B cell (primary cell): ENCODE results near the gene TMEM9. TPM values are rescaled to one million over a fixed set of nuclear protein-coding genes. Genes with fewer than 3 reads are reported as not detected.

Source experiments
- ATAC-seq: fragments of 200-7000 bp; cut with Tn5 transposase; one replicate; pipeline ENCODE4 v1.10.0; 2021; ENCODE audit warnings: low read depth, mild to moderate bottlenecking, moderate number of reproducible peaks, moderate library complexity
- CTCF ChIA-PET: fragments of 350-600 bp; sonication (Branson Sonifier 250); formaldehyde crosslinking; loops from one replicate; lab custom pipeline; 2021; ENCODE audit warnings: antibody characterized with exemption, inconsistent platforms; lab: Charles Lee
- POLR2A ChIA-PET: fragments of 350-600 bp; sonication (Branson Sonifier 250); formaldehyde crosslinking; loops from one replicate; lab custom pipeline; 2021; ENCODE audit warnings: antibody characterized with exemption; lab: Charles Lee
- DNase-seq: peaks from one replicate; pipeline ENCODE4 v3.0.0; 2013
- H2AFZ ChIP-seq: 2 replicates; pipeline ENCODE4 v1.6.1; 2012; ENCODE audit warnings: mild to moderate bottlenecking, low read depth, low read length; ENCODE audit not compliant: insufficient read depth, poor library complexity, severe bottlenecking
- H3K27ac ChIP-seq, 2 donors: 1 replicate in 1 of 2; 2 replicates in 1 of 2; pipeline ENCODE4 v1.5.1; 2012 to 2013; ENCODE audit warnings: low read length in 2 of 2, mild to moderate bottlenecking in 2 of 2, moderate library complexity in 1 of 2
- H3K27me3 ChIP-seq, 4 experiments: fragments of 200-600 bp in 1 of 4; sonication (generic) in 1 of 4; replicated peaks in 1 of 4; 1 replicate in 2 of 4; 2 replicates in 2 of 4; pipeline versions ENCODE4 v1.6.1 to v1.7.0; 2013 to 2016; ENCODE audit warnings: low read length in 3 of 4, mild to moderate bottlenecking in 2 of 4, mixed read lengths in 1 of 4, moderate library complexity in 1 of 4; ENCODE audit not compliant: insufficient read depth in 4 of 4, control insufficient read depth in 3 of 4; ENCODE audit errors: control extremely low read depth in 1 of 4
- H3K36me3 ChIP-seq, 2 experiments: replicated peaks in 1 of 2; 1 replicate in 1 of 2; 2 replicates in 1 of 2; pipeline versions ENCODE4 v1.6.1 to v1.7.1; 2013; ENCODE audit warnings: low read length in 1 of 2; ENCODE audit not compliant: insufficient read depth in 2 of 2, control insufficient read depth in 1 of 2; ENCODE audit errors: control extremely low read depth in 1 of 2, extremely low read depth in 1 of 2
- H3K4me1 ChIP-seq, 2 donors: fragments of 200-600 bp in 1 of 2; sonication (generic) in 1 of 2; 1 replicate in 1 of 2; 2 replicates in 1 of 2; pipeline versions ENCODE4 v1.5.1 to v1.6.1; 2013 to 2017; ENCODE audit warnings: low read length in 2 of 2; ENCODE audit not compliant: control insufficient read depth in 2 of 2, insufficient read depth in 2 of 2
- H3K4me2 ChIP-seq: replicated peaks from 2 replicates; pipeline ENCODE3; 2012; ENCODE audit warnings: mild to moderate bottlenecking, low read depth, low read length; ENCODE audit not compliant: poor library complexity, severe bottlenecking
- H3K4me3 ChIP-seq, 5 experiments: fragments of 200-600 bp in 1 of 5; sonication (generic) in 1 of 5; 1 replicate in 3 of 5; 2 replicates in 2 of 5; pipeline versions ENCODE4 v1.5.1 to v1.7.0; 2011 to 2016; ENCODE audit warnings: low read length in 4 of 5, mild to moderate bottlenecking in 4 of 5, low read depth in 2 of 5, control low read depth in 1 of 5, moderate library complexity in 1 of 5; ENCODE audit not compliant: insufficient read depth in 1 of 5; ENCODE audit errors: control extremely low read depth in 1 of 5, extremely low read depth in 1 of 5
- H3K79me2 ChIP-seq: fragments of 200-600 bp; sonication (generic); one replicate; pipeline ENCODE4 v1.6.0; 2016; ENCODE audit warnings: low read length; ENCODE audit not compliant: control insufficient read depth, insufficient read depth
- H3K9ac ChIP-seq: fragments of 200-600 bp; sonication (generic); 2 replicates; pipeline ENCODE4 v1.6.1; 2017; ENCODE audit warnings: mild to moderate bottlenecking, low read length, moderate library complexity
- H3K9me3 ChIP-seq, 3 donors: one replicate each; pipeline versions ENCODE4 v1.6.1 to v1.7.1; 2013; ENCODE audit warnings: low read length in 2 of 3; ENCODE audit not compliant: control insufficient read depth in 2 of 3, insufficient read depth in 1 of 3; ENCODE audit errors: control extremely low read depth in 1 of 3
- H4K20me1 ChIP-seq: 2 replicates; pipeline ENCODE4 v1.6.0; 2012; ENCODE audit warnings: mild to moderate bottlenecking, low read length; ENCODE audit not compliant: insufficient read depth, control insufficient read depth, poor library complexity, severe bottlenecking
- H3K27ac Mint-ChIP-seq: one replicate; pipeline ENCODE4 v1.8.0; 2021; ENCODE audit warnings: mixed read lengths
- H3K27me3 Mint-ChIP-seq: one replicate; pipeline ENCODE4 v1.8.0; 2021; ENCODE audit warnings: mixed read lengths
- H3K4me1 Mint-ChIP-seq: one replicate; pipeline ENCODE4 v1.8.0; 2021; ENCODE audit warnings: mixed read lengths
- H3K4me3 Mint-ChIP-seq: one replicate; pipeline ENCODE4 v1.8.0; 2021; ENCODE audit warnings: mixed read lengths
- H3K9me3 Mint-ChIP-seq: one replicate; pipeline ENCODE4 v1.8.0; 2022; ENCODE audit warnings: mixed read lengths; ENCODE audit not compliant: insufficient read depth
- EZH2 ChIP-seq: IDR thresholded peaks from 2 replicates; pipeline ENCODE4 v1.6.1; 2012; ENCODE audit warnings: borderline replicate concordance, low read depth, mild to moderate bottlenecking, moderate library complexity, low read length; ENCODE audit not compliant: insufficient read depth, poor library complexity, severe bottlenecking
- WGBS: methylation state at CpG from one replicate; pipeline ENCODE4 v1.1.5; 2013; ENCODE audit warnings: missing lambda C conversion rate; ENCODE audit not compliant: insufficient coverage; 5-methylcytosine and 5-hydroxymethylcytosine counted together
- intact Hi-C: fragments of 100-400 bp; cut with micrococcal nuclease; formaldehyde crosslinking; loops from one replicate; pipeline ENCODE4 v1.10.0; 2022
- polyA plus RNA-seq: library from polyadenylated mRNA; depleted of rRNA; stranded (reverse); fragments of >200 nt; gene quantifications from 2 replicates; pipeline ENCODE4 v1.2.3, GENCODE V29; 2012
- total RNA-seq, 2 donors: library from RNA; stranded (reverse); fragments of 120-200 nt in 1 of 2; gene quantifications; 1 replicate in 1 of 2; 2 replicates in 1 of 2; pipeline versions ENCODE4 v1.2.3 to v1.2.4, GENCODE V29; 2013 to 2022
- TF ChIP-seq, protein P1 (sequence below): fragments of 200-600 bp; IDR thresholded peaks from one replicate; pipeline ENCODE4 v1.8.0; 2022; ENCODE audit warnings: antibody characterized with exemption, mild to moderate bottlenecking

TMEM9 gene
- total and polyA plus RNA-seq, 2 donors (not counting 1 experiment from before 2014, with no cell fraction given) = 23.6 to 29.2 TPM

DNA sequence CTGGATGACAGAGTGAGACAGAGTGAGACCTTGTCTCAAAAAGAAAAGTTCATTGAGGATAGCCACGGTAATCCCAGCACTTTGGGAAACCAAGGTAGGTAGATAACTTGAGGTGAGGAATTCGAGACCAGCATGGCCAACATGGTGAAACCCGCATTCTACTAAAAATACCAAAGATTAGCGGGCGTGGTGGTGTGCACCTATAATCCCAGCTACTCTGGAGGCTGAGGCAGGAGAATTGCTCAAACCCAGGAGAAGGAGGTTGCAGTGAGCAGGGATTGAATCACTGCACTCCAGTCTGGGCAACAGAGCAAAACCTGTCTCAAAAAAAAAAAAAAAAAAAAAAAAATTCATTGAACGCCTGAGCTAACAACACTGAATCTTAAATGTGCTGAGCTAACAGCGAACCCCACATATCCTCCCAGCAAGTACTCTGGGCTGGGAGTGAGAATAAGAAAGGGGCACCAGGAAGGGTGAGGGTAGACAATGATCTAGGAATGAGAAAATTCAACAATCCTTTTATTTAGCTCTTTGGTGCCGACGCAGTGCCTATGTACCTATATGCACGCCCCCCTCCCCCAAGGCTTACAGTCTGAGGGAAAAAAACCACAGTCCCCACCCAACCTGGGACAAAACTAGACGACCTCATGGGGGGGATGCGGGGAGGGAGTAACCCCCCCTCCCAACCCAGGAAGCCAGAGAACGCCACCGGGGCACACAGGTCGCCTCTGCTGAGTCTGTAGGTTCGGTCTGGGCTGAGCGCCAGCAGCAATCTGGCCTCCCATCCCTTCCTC is 40.6 kb downstream of the TMEM9 start:
- Histone ChIP-seq H3K79me2 (no peaks in the 10 kb centered on the region), H4K20me1 (no peaks in the 10 kb centered on the region), H2AFZ (peak overlapping the region; percentile 95), H3K4me3 (peak overlapping the region; percentile 31 to 77 (median 58)), H3K36me3 (no peaks in the 10 kb centered on the region), H3K27me3 (peaks cover 0 to 32% (median 14%) of the 10 kb centered on the region in 4 experiments), H3K27ac (no peak overlapping the region), H3K4me2 (peak overlapping the region; percentile 96), H3K9me3 (peaks cover 0 to 5% (median 0%) of the 10 kb centered on the region in 3 donors), H3K9ac (peak overlapping the region; percentile 72), H3K4me1 (peaks cover 4 to 13% of the 10 kb centered on the region in 2 donors)
- ChIA-PET CTCF (interaction anchor here (0.8 to 3.3 kb wide), 15 partner anchors 9 to 555 kb away, joined by 3 to 46 read pairs (median 3); no protein-coding TSS in a partner anchor), POLR2A (interaction anchor here (0.8 kb wide), 1 partner anchor 41 kb away, joined by 3 read pairs; the partner anchor contains the start of gene TMEM9)
- intact Hi-C loops = loop anchor here (1.0 to 2.0 kb wide), 4 partner anchors 27 to 491 kb away; partner anchors contain the start of gene TMEM9
- WGBS = 16% methylated on average over 6 of the region's 17 CpGs
- no peak for ATAC-seq
- peaks cover 29% of the 10 kb centered on the region for H3K27me3 Mint-ChIP-seq
- no peak overlapping the region for H3K27ac Mint-ChIP-seq
- no peak for DNase-seq
- H3K9me3 Mint-ChIP-seq = no peaks in the 10 kb centered on the region
- peaks cover 4% of the 10 kb centered on the region for H3K4me1 Mint-ChIP-seq
- H3K4me3 Mint-ChIP-seq = peak overlapping the region; percentile 87
- TF ChIP-seq, protein P1, sequence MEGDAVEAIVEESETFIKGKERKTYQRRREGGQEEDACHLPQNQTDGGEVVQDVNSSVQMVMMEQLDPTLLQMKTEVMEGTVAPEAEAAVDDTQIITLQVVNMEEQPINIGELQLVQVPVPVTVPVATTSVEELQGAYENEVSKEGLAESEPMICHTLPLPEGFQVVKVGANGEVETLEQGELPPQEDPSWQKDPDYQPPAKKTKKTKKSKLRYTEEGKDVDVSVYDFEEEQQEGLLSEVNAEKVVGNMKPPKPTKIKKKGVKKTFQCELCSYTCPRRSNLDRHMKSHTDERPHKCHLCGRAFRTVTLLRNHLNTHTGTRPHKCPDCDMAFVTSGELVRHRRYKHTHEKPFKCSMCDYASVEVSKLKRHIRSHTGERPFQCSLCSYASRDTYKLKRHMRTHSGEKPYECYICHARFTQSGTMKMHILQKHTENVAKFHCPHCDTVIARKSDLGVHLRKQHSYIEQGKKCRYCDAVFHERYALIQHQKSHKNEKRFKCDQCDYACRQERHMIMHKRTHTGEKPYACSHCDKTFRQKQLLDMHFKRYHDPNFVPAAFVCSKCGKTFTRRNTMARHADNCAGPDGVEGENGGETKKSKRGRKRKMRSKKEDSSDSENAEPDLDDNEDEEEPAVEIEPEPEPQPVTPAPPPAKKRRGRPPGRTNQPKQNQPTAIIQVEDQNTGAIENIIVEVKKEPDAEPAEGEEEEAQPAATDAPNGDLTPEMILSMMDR = no peak
- no peak for TF ChIP-seq EZH2

DNA sequence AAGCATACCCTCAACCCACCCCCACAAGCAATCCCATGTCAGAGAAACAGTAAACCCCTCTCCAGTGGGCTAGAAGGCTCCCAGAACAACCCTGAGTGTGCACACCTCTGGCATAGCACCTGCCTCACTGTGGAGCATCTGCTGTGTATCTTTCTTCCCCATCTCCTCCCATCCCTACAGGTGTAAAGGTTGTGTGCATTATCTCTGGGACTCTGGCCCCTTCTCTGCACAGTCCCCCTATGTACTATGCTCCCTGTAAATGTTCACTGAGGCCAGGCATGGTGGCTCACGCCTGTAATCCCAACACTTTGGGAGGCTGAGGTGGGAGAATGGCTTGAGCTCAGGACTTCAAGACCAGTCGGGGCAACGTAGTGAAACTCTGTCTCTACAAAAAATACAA is 41.3 kb downstream of the TMEM9 start:
- no peaks in the 10 kb centered on the region for H3K36me3 ChIP-seq
- H3K4me1 ChIP-seq = peaks cover 4 to 13% of the 10 kb centered on the region in 2 donors
- peaks cover 29% of the 10 kb centered on the region for H3K27me3 Mint-ChIP-seq
- H3K4me1 Mint-ChIP-seq = peaks cover 4% of the 10 kb centered on the region
- H3K4me3 Mint-ChIP-seq = no peak overlapping the region
- POLR2A ChIA-PET = no interaction called here
- no peaks in the 10 kb centered on the region for H3K9me3 Mint-ChIP-seq
- peaks cover 0 to 30% (median 14%) of the 10 kb centered on the region in 4 experiments for H3K27me3 ChIP-seq
- ATAC-seq (no peak), DNase-seq (no peak)
- H3K9ac ChIP-seq = no peak overlapping the region
- no peaks in the 10 kb centered on the region for H4K20me1 ChIP-seq
- TF ChIP-seq EZH2 = no peak
- TF ChIP-seq, protein P1 = no peak
- H2AFZ ChIP-seq = no peak overlapping the region
- H3K9me3 ChIP-seq = peaks cover 0 to 5% (median 0%) of the 10 kb centered on the region in 3 donors
- H3K79me2 ChIP-seq = no peaks in the 10 kb centered on the region
- no peak overlapping the region for H3K4me2 ChIP-seq
- no CpG with 5 or more reads among the region's 3 CpGs for WGBS
- H3K27ac ChIP-seq = no peak overlapping the region
- CTCF ChIA-PET = interaction anchor here (2.6 to 3.3 kb wide), 2 partner anchors 134 to 141 kb away, joined by 21 to 46 read pairs; no protein-coding TSS in a partner anchor
- no peak overlapping the region for H3K27ac Mint-ChIP-seq
- intact Hi-C loops = no loop called here
- no peak overlapping the region for H3K4me3 ChIP-seq
